AG09319 (cell line): Measurements from ENCODE around the gene PEBP1.
"Not testable (repeated sequence)": the region's sequence is repeated elsewhere in the genome, so short reads cannot be mapped to it uniquely, and the experiment has no call there.

Experiments used
- DNase-seq: peaks from one replicate; pipeline ENCODE4 v3.0.0-alpha.2; 2010; ENCODE audit warnings: low read depth; ENCODE audit errors: extremely low read depth
- TF ChIP-seq, protein P1 (sequence below): IDR thresholded peaks from 2 replicates; pipeline ENCODE4 v1.5.1; 2011; ENCODE audit warnings: low read depth, mild to moderate bottlenecking, inconsistent platforms, low read length, moderate library complexity

Gene PEBP1

DNA sequence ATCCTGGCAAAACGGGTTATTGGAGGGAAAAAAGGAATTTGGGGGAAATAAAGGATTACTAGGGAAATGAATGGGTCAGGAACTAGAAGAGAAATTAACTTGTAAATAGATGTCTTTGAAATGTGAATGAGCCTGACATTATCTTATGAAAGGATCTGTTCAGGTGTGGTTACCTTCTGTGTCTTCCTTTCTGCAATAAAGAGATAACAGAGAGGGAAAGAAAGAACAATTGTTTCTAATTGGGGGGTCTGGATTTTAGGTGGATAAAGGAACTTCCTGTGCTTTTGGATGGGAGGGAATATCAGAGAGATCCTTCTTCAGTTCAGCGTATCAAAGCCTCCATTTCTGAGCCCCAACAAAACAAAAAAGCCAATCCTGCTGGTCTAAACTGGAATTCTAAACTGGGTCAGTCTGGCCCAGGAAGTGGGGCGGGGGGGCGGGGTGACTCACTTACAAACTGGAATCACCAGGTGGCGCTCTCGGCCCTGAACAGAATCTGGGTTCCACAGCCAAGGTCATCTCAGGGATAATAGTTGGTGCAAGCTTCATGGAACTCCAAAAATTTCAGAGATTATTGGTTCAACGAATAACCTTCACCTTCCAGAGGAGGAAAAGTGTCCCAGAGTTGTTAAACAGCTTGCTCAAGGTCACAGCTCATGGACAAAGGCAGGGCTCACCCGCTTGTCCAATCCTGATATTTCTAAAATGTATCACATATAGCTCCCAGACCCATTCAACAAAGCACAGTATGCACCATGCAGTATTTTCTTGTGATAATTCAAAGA is 15.2 kb upstream of the PEBP1 start:
- TF ChIP-seq, protein P1, sequence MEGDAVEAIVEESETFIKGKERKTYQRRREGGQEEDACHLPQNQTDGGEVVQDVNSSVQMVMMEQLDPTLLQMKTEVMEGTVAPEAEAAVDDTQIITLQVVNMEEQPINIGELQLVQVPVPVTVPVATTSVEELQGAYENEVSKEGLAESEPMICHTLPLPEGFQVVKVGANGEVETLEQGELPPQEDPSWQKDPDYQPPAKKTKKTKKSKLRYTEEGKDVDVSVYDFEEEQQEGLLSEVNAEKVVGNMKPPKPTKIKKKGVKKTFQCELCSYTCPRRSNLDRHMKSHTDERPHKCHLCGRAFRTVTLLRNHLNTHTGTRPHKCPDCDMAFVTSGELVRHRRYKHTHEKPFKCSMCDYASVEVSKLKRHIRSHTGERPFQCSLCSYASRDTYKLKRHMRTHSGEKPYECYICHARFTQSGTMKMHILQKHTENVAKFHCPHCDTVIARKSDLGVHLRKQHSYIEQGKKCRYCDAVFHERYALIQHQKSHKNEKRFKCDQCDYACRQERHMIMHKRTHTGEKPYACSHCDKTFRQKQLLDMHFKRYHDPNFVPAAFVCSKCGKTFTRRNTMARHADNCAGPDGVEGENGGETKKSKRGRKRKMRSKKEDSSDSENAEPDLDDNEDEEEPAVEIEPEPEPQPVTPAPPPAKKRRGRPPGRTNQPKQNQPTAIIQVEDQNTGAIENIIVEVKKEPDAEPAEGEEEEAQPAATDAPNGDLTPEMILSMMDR: peak; percentile 58
- DNase-seq: no peak

DNA sequence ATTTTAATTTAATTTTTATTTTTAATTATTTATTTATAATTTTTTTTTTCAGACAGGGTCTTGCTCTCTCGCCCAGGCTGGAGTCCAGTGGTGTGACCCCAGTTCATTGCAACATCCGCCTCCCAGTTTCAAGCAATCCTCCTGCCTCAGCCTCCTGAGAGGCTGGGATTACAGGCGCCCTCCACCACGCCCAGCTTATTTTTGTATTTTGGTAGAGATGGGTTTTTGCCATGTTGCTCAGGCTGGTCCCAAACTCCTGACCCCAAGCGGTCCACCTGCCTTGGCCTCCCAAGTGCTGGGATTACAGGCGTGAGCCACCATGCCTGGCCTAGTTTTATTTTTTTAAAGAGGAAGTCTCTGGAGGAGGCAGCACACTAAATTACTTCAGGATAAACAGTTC is 13.7 kb upstream of the PEBP1 start:
- DNase-seq: no peak
- TF ChIP-seq, protein P1: no peak

DNA sequence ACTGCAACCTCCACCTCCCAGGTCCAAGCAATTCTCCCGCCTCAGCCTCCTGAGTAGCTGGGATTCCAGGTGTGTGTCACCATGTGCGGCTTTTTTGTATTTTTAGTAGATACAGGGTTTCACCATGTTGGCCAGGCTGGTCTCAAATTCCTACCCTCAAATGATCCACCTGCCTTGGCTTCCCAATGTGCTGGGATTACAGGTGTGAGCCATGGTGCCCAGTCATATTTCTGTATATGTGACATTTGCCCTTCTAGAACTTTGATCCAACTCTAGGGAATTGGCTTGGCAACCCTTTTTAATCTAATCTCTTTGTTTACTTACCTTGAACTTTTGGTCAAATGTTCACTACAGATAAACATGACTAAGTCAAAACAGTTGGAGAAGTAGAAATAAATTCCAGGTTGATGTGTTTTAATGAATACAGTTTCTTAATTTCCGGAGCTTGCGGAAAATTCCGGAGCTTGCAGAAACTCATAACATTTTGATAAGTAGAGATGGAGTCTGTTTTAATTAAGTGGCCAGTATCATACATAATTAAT is 11.5 kb upstream of the PEBP1 start:
- DNase-seq: no peak
- TF ChIP-seq, protein P1: no peak

DNA sequence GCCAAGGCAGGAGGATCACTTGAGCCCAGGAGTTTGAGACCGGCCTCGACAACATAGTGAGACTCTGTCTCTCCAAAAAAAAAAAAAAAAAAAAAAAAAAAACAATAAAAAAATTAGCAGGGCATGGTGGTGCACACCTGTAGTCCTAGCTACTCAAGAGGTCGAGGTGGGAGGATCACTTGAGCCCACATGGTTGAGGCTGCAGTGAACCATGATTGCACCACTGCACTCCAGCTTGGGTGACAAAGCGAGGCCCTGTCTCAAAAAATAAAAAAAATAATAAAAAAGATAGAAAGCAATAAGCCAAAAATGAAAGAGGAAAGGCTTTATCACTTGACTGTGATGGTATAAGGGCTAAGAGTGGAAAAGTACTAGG is 10.2 kb upstream of the PEBP1 start:
- TF ChIP-seq, protein P1: no peak
- DNase-seq: no peak

DNA sequence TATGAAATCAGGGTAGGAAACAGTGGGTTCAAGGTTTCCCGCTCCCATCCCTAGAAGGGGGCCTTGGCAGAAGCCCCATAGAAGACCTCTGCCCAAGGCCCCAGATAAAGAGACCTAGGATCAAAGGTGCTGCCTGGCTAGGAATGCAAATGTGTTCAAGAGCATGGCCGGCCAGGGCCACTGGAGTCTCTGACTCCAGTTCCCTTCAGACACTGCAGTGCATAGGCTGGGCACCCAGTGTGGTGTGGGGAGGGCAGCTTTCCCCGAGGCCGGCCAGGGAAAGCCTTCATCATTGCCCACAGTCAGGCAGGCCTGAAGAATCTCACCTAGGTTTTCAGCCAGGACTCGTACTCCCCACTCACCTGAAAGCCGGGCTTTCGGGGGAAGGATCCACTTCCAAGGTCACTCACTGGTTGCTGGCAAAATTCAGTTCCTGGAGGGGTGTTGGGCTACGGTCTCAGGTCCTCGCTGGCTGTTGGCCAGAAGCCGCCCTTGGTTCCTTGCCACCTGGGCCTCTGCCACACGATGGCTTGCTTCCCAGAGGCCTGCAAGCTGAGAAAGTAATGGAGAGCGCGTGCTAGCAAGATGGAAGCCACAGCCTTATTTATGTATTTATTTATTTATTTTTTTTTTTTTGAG is 9.7 kb upstream of the PEBP1 start:
- DNase-seq: no peak
- TF ChIP-seq, protein P1: no peak

DNA sequence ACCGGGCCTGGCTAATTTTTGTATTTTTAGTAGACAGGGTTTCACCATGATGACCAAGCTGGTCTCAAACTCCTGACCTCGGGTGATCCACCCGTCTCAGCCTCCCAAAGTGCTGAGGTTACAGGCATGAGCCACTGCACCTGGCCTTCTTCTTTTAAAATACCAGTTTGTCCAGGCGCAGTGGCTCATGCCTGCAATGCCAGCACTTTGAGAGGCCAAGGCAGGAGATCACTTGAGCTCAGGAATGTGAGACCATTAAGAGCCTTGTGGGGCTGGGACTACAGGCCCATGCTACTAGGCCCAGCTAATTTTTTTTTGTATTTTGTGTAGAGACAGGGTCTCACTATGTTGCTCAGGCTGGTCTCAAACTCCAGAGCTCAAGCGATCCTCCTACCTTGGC is 8.1 kb upstream of the PEBP1 start:
- TF ChIP-seq, protein P1: no peak
- DNase-seq: no peak

DNA sequence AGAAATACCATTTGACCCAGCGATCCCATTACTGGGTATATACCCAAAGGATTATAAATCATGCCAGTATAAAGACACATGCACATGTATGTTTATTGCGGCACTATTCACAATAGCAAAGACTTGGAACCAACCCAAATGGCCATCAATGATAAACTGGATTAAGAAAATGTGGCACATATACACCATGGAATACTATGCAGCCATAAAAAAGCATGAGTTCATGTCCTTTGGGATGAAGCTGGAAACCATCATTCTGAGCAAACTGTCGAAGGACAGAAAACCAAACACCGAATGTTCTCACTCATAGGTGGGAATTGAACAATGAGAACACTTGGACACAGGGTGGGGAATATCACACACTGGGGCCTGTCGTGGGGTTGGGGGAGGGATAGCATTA is 6.5 kb upstream of the PEBP1 start:
- DNase-seq: not testable (repeated sequence)

DNA sequence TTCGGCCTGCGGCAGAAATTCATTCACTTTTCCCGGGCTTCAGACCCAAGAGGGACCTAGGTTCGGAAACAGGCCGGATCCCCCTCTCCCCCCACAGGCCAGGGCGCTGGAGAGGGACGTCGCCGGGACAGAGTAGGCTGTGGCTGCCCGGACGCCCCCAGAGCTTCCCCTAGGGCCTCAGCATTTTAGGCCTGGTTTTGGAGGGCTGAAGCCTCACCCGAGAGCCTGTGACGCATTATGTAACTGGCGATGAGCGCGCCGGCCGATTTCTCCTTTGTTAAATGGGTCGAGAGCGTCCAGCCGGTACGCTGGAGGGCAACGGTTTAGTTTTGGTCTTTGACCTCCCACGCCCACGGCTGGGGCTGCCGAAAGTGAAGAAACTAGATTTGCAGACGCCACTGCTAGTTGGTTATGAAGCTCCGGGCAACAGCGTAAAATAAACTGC is 657 bp downstream of the PEBP1 start:
- no peak for DNase-seq
- TF ChIP-seq, protein P1: no peak
